Measurements from ENCODE around the gene IPO5.

The IPO5 gene

GRCh38 chr13:97953376-97953970 is at the start of gene IPO5:
IPO5 (plus strand) TSS chr13:97953675; CDS start chr13:97976697, 23,022 bp downstream.
- Histone ChIP-seq H3K4me3 (ENCODE audit: low read depth in 1 of 2, low read length in 2 of 2) (no peak within 1 kb of the TSS), H3K4me1 (ENCODE audit: insufficient read depth, low read length) (no peaks in the 10 kb centered on the region), H3K9me3 (ENCODE audit: insufficient read depth, low read length, severe bottlenecking) (no peaks in the 10 kb centered on the region), H3K79me2 (ENCODE audit: insufficient read depth, low read length) (no peaks in the 10 kb centered on the region), H3K27ac (ENCODE audit: low read length) (no peak within 1 kb of the TSS), H4K20me1 (ENCODE audit: insufficient read depth, low read length) (no peaks in the 10 kb centered on the region), H3K36me3 (ENCODE audit: insufficient read depth, low read length) (no peaks in the 10 kb centered on the region), H2AFZ (ENCODE audit: low read depth, low read length) (no peak within 1 kb of the TSS), H3K27me3 (ENCODE audit: insufficient read depth, low read length, poor library complexity) (peaks cover 4% of the 10 kb centered on the region), H3K4me2 (ENCODE audit: insufficient read depth, low read length) (no peak within 1 kb of the TSS), H3K9ac (ENCODE audit: low read depth, low read length) (no peak within 1 kb of the TSS)
- TF ChIP-seq CTCF (IDR thresholded peaks at IDR 0.05; ENCODE audit: borderline replicate concordance, extremely low read depth, low read length, poor library complexity, severe bottlenecking) (no peak), EZH2 (IDR thresholded peaks at IDR 0.05; ENCODE audit: borderline replicate concordance, low read depth, low read length, severe bottlenecking) (no peak)
- DNase-seq: no peak
- ATAC-seq (ENCODE audit: insufficient read depth, low read depth): no peak

GRCh38 chr13:97904059-97904458 is 49.4 kb upstream of the IPO5 start:
- no peak overlapping the region for H3K4me2 ChIP-seq (ENCODE audit: insufficient read depth, low read length)
- H3K79me2 ChIP-seq (ENCODE audit: insufficient read depth, low read length): no peaks in the 10 kb centered on the region
- no peak overlapping the region for H3K4me3 ChIP-seq (ENCODE audit: low read depth in 1 of 2, low read length in 2 of 2)
- TF ChIP-seq CTCF (IDR thresholded peaks at IDR 0.05; ENCODE audit: borderline replicate concordance, extremely low read depth, low read length, poor library complexity, severe bottlenecking) (no peak), EZH2 (IDR thresholded peaks at IDR 0.05; ENCODE audit: borderline replicate concordance, low read depth, low read length, severe bottlenecking) (no peak)
- no peak overlapping the region for H2AFZ ChIP-seq (ENCODE audit: low read depth, low read length)
- H3K9ac ChIP-seq (ENCODE audit: low read depth, low read length): no peak overlapping the region
- no peak for DNase-seq
- H3K27me3 ChIP-seq (ENCODE audit: insufficient read depth, low read length, poor library complexity): peaks cover 6% of the 10 kb centered on the region
- H3K27ac ChIP-seq (ENCODE audit: low read length): no peak overlapping the region
- no peaks in the 10 kb centered on the region for H4K20me1 ChIP-seq (ENCODE audit: insufficient read depth, low read length)
- ATAC-seq (ENCODE audit: insufficient read depth, low read depth): no peak
- no peaks in the 10 kb centered on the region for H3K4me1 ChIP-seq (ENCODE audit: insufficient read depth, low read length)
- no peaks in the 10 kb centered on the region for H3K9me3 ChIP-seq (ENCODE audit: insufficient read depth, low read length, severe bottlenecking)
- H3K36me3 ChIP-seq (ENCODE audit: insufficient read depth, low read length): no peaks in the 10 kb centered on the region

GRCh38 chr13:97905517-97905916 is 48.0 kb upstream of the IPO5 start:
- Histone ChIP-seq H3K4me3 (ENCODE audit: low read depth in 1 of 2, low read length in 2 of 2) (no peak overlapping the region), H3K36me3 (ENCODE audit: insufficient read depth, low read length) (no peaks in the 10 kb centered on the region), H3K9me3 (ENCODE audit: insufficient read depth, low read length, severe bottlenecking) (no peaks in the 10 kb centered on the region), H3K4me1 (ENCODE audit: insufficient read depth, low read length) (no peaks in the 10 kb centered on the region), H2AFZ (ENCODE audit: low read depth, low read length) (no peak overlapping the region), H4K20me1 (ENCODE audit: insufficient read depth, low read length) (no peaks in the 10 kb centered on the region), H3K4me2 (ENCODE audit: insufficient read depth, low read length) (no peak overlapping the region), H3K79me2 (ENCODE audit: insufficient read depth, low read length) (no peaks in the 10 kb centered on the region), H3K27me3 (ENCODE audit: insufficient read depth, low read length, poor library complexity) (peaks cover 6% of the 10 kb centered on the region), H3K27ac (ENCODE audit: low read length) (no peak overlapping the region), H3K9ac (ENCODE audit: low read depth, low read length) (no peak overlapping the region)
- DNase-seq (no peak), ATAC-seq (ENCODE audit: insufficient read depth, low read depth) (no peak)
- no peak for TF ChIP-seq CTCF (IDR thresholded peaks at IDR 0.05; ENCODE audit: borderline replicate concordance, extremely low read depth, low read length, poor library complexity, severe bottlenecking)
- no peak for TF ChIP-seq EZH2 (IDR thresholded peaks at IDR 0.05; ENCODE audit: borderline replicate concordance, low read depth, low read length, severe bottlenecking)
